Stimulated activated CD4-positive, alpha-beta T cell treated with anti-CD3 and anti-CD28 coated beads, Interleukin-1b, Interleukin-23, amount 100 ng/mL, for 4 hours (primary cell): ENCODE data around the gene MYOG.

Source experiments
- DNase-seq, 2 donors: peaks; one replicate each; pipeline ENCODE4 v3.0.0-alpha.2; 2020; ENCODE audit warnings: low read depth in 2 of 2

MYOG gene

GRCh38 chr1:203046984-203047630 is 38.7 kb downstream of the MYOG start:
- DNase-seq, result no peak

GRCh38 chr1:203045821-203046594 is 39.8 kb downstream of the MYOG start:
- no peak for DNase-seq

GRCh38 chr1:203045336-203045735 is 40.5 kb downstream of the MYOG start:
- DNase-seq, result no peak

GRCh38 chr1:203044546-203045250 is 41.1 kb downstream of the MYOG start:
- DNase-seq, result no peak

- DNase-seq, result no peak
Measured at GRCh38 chr1:203043830-203044545, 41.8 kb downstream of the MYOG start.

GRCh38 chr1:203041351-203041932 is 44.4 kb downstream of the MYOG start:
- no peak for DNase-seq

- DNase-seq, result no peak
Measured at GRCh38 chr1:203040513-203041275, 45.1 kb downstream of the MYOG start.

GRCh38 chr1:203039609-203040512 is 46.0 kb downstream of the MYOG start:
- DNase-seq, result no peak

GRCh38 chr1:203038891-203039608 is 46.8 kb downstream of the MYOG start:
- peak; percentile 58 to 61 for DNase-seq

- DNase-seq, result no peak
Measured at GRCh38 chr1:203038217-203038741, 47.5 kb downstream of the MYOG start.

- no peak for DNase-seq
Measured at GRCh38 chr1:203037509-203038190, 48.2 kb downstream of the MYOG start.

GRCh38 chr1:203036537-203036936 is 49.3 kb downstream of the MYOG start:
- no peak for DNase-seq

GRCh38 chr1:203036135-203036534 is 49.7 kb downstream of the MYOG start:
- DNase-seq, result no peak

- DNase-seq, result no peak
Measured at GRCh38 chr1:203035111-203036000, 50.5 kb downstream of the MYOG start.

- no peak for DNase-seq
Measured at GRCh38 chr1:203034422-203035110, 51.2 kb downstream of the MYOG start.

GRCh38 chr1:203033917-203034316 is 51.9 kb downstream of the MYOG start:
- DNase-seq, result no peak

GRCh38 chr1:203033287-203033686 is 52.5 kb downstream of the MYOG start:
- no peak for DNase-seq
